Breast epithelium (tissue), 3 donors: Measurements from ENCODE around the gene RBM27.

Experiments used
- CTCF ChIP-seq, 3 donors: fragments of 450-650 bp; IDR thresholded peaks; one replicate each; pipeline ENCODE4 v1.5.1; 2016 to 2017; ENCODE audit warnings: antibody characterized with exemption in 3 of 3, mild to moderate bottlenecking in 3 of 3, moderate library complexity in 3 of 3
- POLR2A ChIP-seq: fragments of 450-650 bp; IDR thresholded peaks from one replicate; pipeline ENCODE4 v1.6.1; 2016; ENCODE audit warnings: antibody characterized with exemption, mild to moderate bottlenecking, moderate library complexity
- POLR2AphosphoS5 ChIP-seq, 3 donors: sonication (generic); formaldehyde crosslinking; IDR thresholded peaks; one replicate each; pipeline ENCODE4 v1.6.1; 2017; ENCODE audit warnings: antibody characterized with exemption in 3 of 3

GRCh38 chr5:146213210-146213826 lies 9.9 kb downstream of the RBM27 start:
- no peak for TF ChIP-seq CTCF (IDR thresholded peaks at IDR 0.05)
- TF ChIP-seq POLR2A, result no peak
- no peak for TF ChIP-seq POLR2AphosphoS5 (IDR thresholded peaks at IDR 0.05)
